Activated naive CD4-positive, alpha-beta T cell treated with anti-CD3 and anti-CD28 coated beads for 36 hours (primary cell): ENCODE data around the gene FOXP1. TPM values are rescaled to one million over a fixed set of nuclear protein-coding genes. Genes with fewer than 3 reads are reported as not detected.
A peak's percentile ranks its signal among the peaks of the same experiment; 100 is the strongest.

Source experiments
- CTCF ChIA-PET: fragments of 350-600 bp; sonication (Branson Sonifier 250); formaldehyde crosslinking; loops from one replicate; lab custom pipeline; 2021; ENCODE audit warnings: antibody characterized with exemption; lab: Charles Lee
- DNase-seq: peaks from one replicate; pipeline ENCODE4 v3.0.0-alpha.2; 2020
- H3K27ac Mint-ChIP-seq: one replicate; pipeline ENCODE4 v1.8.0; 2021; ENCODE audit warnings: mild to moderate bottlenecking, mixed read lengths
- H3K27me3 Mint-ChIP-seq: one replicate; pipeline ENCODE4 v1.8.0; 2021; ENCODE audit warnings: low read depth, mixed read lengths
- H3K36me3 Mint-ChIP-seq: one replicate; pipeline ENCODE4 v1.8.0; 2021; ENCODE audit warnings: low read depth, mixed read lengths
- H3K4me1 Mint-ChIP-seq: one replicate; pipeline ENCODE4 v1.8.0; 2021; ENCODE audit warnings: low read depth, mixed read lengths
- H3K4me3 Mint-ChIP-seq: one replicate; pipeline ENCODE4 v1.8.0; 2021; ENCODE audit warnings: mild to moderate bottlenecking, moderate library complexity, mixed read lengths
- H3K9me3 Mint-ChIP-seq: one replicate; pipeline ENCODE4 v1.8.0; 2021; ENCODE audit warnings: mixed read lengths
- intact Hi-C: fragments of 100-400 bp; cut with micrococcal nuclease; formaldehyde crosslinking; loops from one replicate; pipeline ENCODE4 v1.15.1; 2023
- total RNA-seq, 2 experiments: library from RNA; stranded (reverse); gene quantifications; one replicate each; pipeline ENCODE4 v1.2.3, GENCODE V29; 2021

Gene FOXP1
- total RNA-seq, 2 experiments from 2014 or later = 95.2 to 97.4 TPM

- Mint-ChIP-seq H3K4me1 (peaks cover 90% of the 10 kb centered on the region), H3K4me3 (peak overlapping the region; percentile 65), H3K36me3 (peaks cover 8% of the 10 kb centered on the region), H3K27ac (peak overlapping the region; percentile 80), H3K9me3 (peaks cover 6% of the 10 kb centered on the region), H3K27me3 (no peaks in the 10 kb centered on the region)
- DNase-seq = no peak
- intact Hi-C loops = no loop called here
- CTCF ChIA-PET = no interaction called here
Observed at GRCh38 chr3:71487418-71487817, 96.1 kb downstream of the FOXP1 start.

- CTCF ChIA-PET = interaction anchor here (0.7 to 2.0 kb wide), 4 partner anchors 10 to 89 kb away, joined by 3 to 4 read pairs (median 4); no protein-coding TSS in a partner anchor
- peak overlapping the region; percentile 80 for H3K27ac Mint-ChIP-seq
- H3K4me3 Mint-ChIP-seq = peak overlapping the region; percentile 65
- intact Hi-C loops = no loop called here
- H3K27me3 Mint-ChIP-seq = no peaks in the 10 kb centered on the region
- DNase-seq = peak; percentile 53
- H3K4me1 Mint-ChIP-seq = peaks cover 88% of the 10 kb centered on the region
- H3K36me3 Mint-ChIP-seq = peaks cover 7% of the 10 kb centered on the region
- peaks cover 6% of the 10 kb centered on the region for H3K9me3 Mint-ChIP-seq
Observed at GRCh38 chr3:71486831-71487230, 96.7 kb downstream of the FOXP1 start.

- Mint-ChIP-seq H3K27ac (peak overlapping the region; percentile 80), H3K36me3 (no peaks in the 10 kb centered on the region), H3K27me3 (no peaks in the 10 kb centered on the region), H3K4me3 (peak overlapping the region; percentile 16), H3K4me1 (peaks cover 88% of the 10 kb centered on the region), H3K9me3 (no peaks in the 10 kb centered on the region)
- CTCF ChIA-PET = interaction anchor here (1.2 to 2.0 kb wide), 3 partner anchors 9 to 88 kb away, joined by 3 to 4 read pairs (median 4); no protein-coding TSS in a partner anchor
- intact Hi-C loops = no loop called here
- DNase-seq = no peak
Observed at GRCh38 chr3:71485896-71486295, 97.6 kb downstream of the FOXP1 start.

- Mint-ChIP-seq H3K9me3 (no peaks in the 10 kb centered on the region), H3K27ac (peak overlapping the region; percentile 80), H3K4me3 (no peak overlapping the region), H3K27me3 (no peaks in the 10 kb centered on the region), H3K4me1 (peaks cover 90% of the 10 kb centered on the region), H3K36me3 (no peaks in the 10 kb centered on the region)
- CTCF ChIA-PET = interaction anchor here (0.7 kb wide), 1 partner anchor 10 kb away, joined by 3 read pairs; no protein-coding TSS in a partner anchor
- no peak for DNase-seq
- intact Hi-C loops = no loop called here
Observed at GRCh38 chr3:71484452-71484851, 99.1 kb downstream of the FOXP1 start.

GRCh38 chr3:71484047-71484446 lies 99.5 kb downstream of the FOXP1 start:
- H3K4me1 Mint-ChIP-seq = peaks cover 90% of the 10 kb centered on the region
- intact Hi-C loops = no loop called here
- no peak overlapping the region for H3K4me3 Mint-ChIP-seq
- CTCF ChIA-PET = interaction anchor here (0.7 kb wide), 1 partner anchor 10 kb away, joined by 3 read pairs; no protein-coding TSS in a partner anchor
- H3K27ac Mint-ChIP-seq = peak overlapping the region; percentile 80
- H3K27me3 Mint-ChIP-seq = no peaks in the 10 kb centered on the region
- H3K9me3 Mint-ChIP-seq = no peaks in the 10 kb centered on the region
- H3K36me3 Mint-ChIP-seq = no peaks in the 10 kb centered on the region
- DNase-seq = no peak

- H3K27ac Mint-ChIP-seq = peak overlapping the region; percentile 83
- H3K27me3 Mint-ChIP-seq = no peaks in the 10 kb centered on the region
- intact Hi-C loops = no loop called here
- H3K4me3 Mint-ChIP-seq = peak overlapping the region; percentile 26
- CTCF ChIA-PET = interaction anchor here (0.7 kb wide), 1 partner anchor 29 kb away, joined by 3 read pairs; no protein-coding TSS in a partner anchor
- no peaks in the 10 kb centered on the region for H3K9me3 Mint-ChIP-seq
- peak; percentile 35 for DNase-seq
- H3K36me3 Mint-ChIP-seq = no peaks in the 10 kb centered on the region
- peaks cover 92% of the 10 kb centered on the region for H3K4me1 Mint-ChIP-seq
Observed at GRCh38 chr3:71482771-71483170, 100.8 kb downstream of the FOXP1 start.

- Mint-ChIP-seq H3K4me1 (peaks cover 85% of the 10 kb centered on the region), H3K4me3 (peak overlapping the region; percentile 38), H3K9me3 (peaks cover 3% of the 10 kb centered on the region), H3K27ac (peak overlapping the region; percentile 96), H3K27me3 (no peaks in the 10 kb centered on the region), H3K36me3 (peaks cover 12% of the 10 kb centered on the region)
- DNase-seq = peak; percentile 94
- intact Hi-C loops = loop anchor here (1.0 kb wide), 6 partner anchors 15 to 391 kb away; no protein-coding TSS in a partner anchor
- CTCF ChIA-PET = no interaction called here
Observed at GRCh38 chr3:71478568-71478967, 105.0 kb downstream of the FOXP1 start.

GRCh38 chr3:71476950-71477349 lies 106.6 kb downstream of the FOXP1 start:
- CTCF ChIA-PET = interaction anchor here (1.0 to 1.3 kb wide), 3 partner anchors 10 to 36 kb away, joined by 3 to 8 read pairs (median 4); no protein-coding TSS in a partner anchor
- Mint-ChIP-seq H3K4me1 (peaks cover 88% of the 10 kb centered on the region), H3K4me3 (no peak overlapping the region), H3K27me3 (no peaks in the 10 kb centered on the region), H3K27ac (peak overlapping the region; percentile 71), H3K36me3 (peaks cover 23% of the 10 kb centered on the region), H3K9me3 (peaks cover 9% of the 10 kb centered on the region)
- DNase-seq = peak; percentile 57
- intact Hi-C loops = no loop called here

GRCh38 chr3:71469138-71469435 lies 114.4 kb downstream of the FOXP1 start:
- Mint-ChIP-seq H3K27me3 (no peaks in the 10 kb centered on the region), H3K27ac (no peak overlapping the region), H3K4me1 (peaks cover 76% of the 10 kb centered on the region), H3K9me3 (peaks cover 7% of the 10 kb centered on the region), H3K36me3 (peaks cover 22% of the 10 kb centered on the region), H3K4me3 (no peak overlapping the region)
- DNase-seq = no peak
- intact Hi-C loops = no loop called here
- CTCF ChIA-PET = interaction anchor here (1.0 to 1.8 kb wide), 2 partner anchors 9 to 28 kb away, joined by 3 to 8 read pairs; no protein-coding TSS in a partner anchor

GRCh38 chr3:71468311-71469137 lies 115.0 kb downstream of the FOXP1 start:
- DNase-seq = no peak
- H3K36me3 Mint-ChIP-seq = peaks cover 20% of the 10 kb centered on the region
- H3K27ac Mint-ChIP-seq = no peak overlapping the region
- peaks cover 73% of the 10 kb centered on the region for H3K4me1 Mint-ChIP-seq
- no peak overlapping the region for H3K4me3 Mint-ChIP-seq
- H3K27me3 Mint-ChIP-seq = no peaks in the 10 kb centered on the region
- CTCF ChIA-PET = no interaction called here
- intact Hi-C loops = no loop called here
- peaks cover 6% of the 10 kb centered on the region for H3K9me3 Mint-ChIP-seq

- intact Hi-C loops = no loop called here
- Mint-ChIP-seq H3K27ac (no peak overlapping the region), H3K36me3 (peaks cover 10% of the 10 kb centered on the region), H3K9me3 (no peaks in the 10 kb centered on the region), H3K4me1 (peaks cover 73% of the 10 kb centered on the region), H3K27me3 (no peaks in the 10 kb centered on the region), H3K4me3 (no peak overlapping the region)
- DNase-seq = no peak
- CTCF ChIA-PET = no interaction called here
Observed at GRCh38 chr3:71466483-71466882, 117.0 kb downstream of the FOXP1 start.

GRCh38 chr3:71465371-71466036 lies 118.0 kb downstream of the FOXP1 start:
- intact Hi-C loops = no loop called here
- H3K9me3 Mint-ChIP-seq = no peaks in the 10 kb centered on the region
- peak; percentile 31 for DNase-seq

More at GRCh38 chr3:71465371-71466036, 118.0 kb downstream of the FOXP1 start:
- peaks cover 13% of the 10 kb centered on the region for H3K36me3 Mint-ChIP-seq
- CTCF ChIA-PET = no interaction called here
- peaks cover 80% of the 10 kb centered on the region for H3K4me1 Mint-ChIP-seq
- H3K27me3 Mint-ChIP-seq = no peaks in the 10 kb centered on the region
- H3K27ac Mint-ChIP-seq = peak overlapping the region; percentile 28
- H3K4me3 Mint-ChIP-seq = peak overlapping the region; percentile 18
